Activated T-cell treated with anti-CD3 and anti-CD28 coated beads for 24 hours (primary cell): ENCODE measurements around the gene CD44.
"Not testable (repeated sequence)": the region's sequence is repeated elsewhere in the genome, so short reads cannot be mapped to it uniquely, and the experiment has no call there.

ENCODE experiments used
- DNase-seq: peaks from one replicate; pipeline ENCODE4 v3.0.0-alpha.2; 2020; ENCODE audit warnings: low read depth

CD44 gene

DNA sequence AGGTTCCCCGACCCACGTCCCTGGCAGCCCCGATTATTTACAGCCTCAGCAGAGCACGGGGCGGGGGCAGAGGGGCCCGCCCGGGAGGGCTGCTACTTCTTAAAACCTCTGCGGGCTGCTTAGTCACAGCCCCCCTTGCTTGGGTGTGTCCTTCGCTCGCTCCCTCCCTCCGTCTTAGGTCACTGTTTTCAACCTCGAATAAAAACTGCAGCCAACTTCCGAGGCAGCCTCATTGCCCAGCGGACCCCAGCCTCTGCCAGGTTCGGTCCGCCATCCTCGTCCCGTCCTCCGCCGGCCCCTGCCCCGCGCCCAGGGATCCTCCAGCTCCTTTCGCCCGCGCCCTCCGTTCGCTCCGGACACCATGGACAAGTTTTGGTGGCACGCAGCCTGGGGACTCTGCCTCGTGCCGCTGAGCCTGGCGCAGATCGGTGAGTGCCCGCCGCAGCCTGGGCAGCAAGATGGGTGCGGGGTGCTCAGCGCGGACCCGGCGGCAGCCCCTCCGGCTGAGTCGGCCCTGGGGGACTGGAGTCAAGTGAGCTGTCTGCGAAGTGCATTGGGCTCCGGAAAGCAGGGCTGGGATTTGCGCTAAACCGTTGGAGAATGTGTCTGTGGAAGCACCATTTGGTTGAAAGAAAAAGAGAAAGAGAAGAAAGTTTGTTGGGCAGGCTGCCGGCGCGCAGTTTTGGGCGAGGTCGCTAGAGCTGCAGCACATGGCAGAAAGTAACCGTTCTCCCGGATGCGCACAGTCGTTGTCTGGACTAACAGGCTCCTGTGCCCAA, at the start of gene CD44:
TSS of gene CD44 (plus strand) at position 229 of the 779 bp plus-strand sequence. CDS start at position 362, 133 bp downstream.
- DNase-seq, result peak; percentile 72

DNA sequence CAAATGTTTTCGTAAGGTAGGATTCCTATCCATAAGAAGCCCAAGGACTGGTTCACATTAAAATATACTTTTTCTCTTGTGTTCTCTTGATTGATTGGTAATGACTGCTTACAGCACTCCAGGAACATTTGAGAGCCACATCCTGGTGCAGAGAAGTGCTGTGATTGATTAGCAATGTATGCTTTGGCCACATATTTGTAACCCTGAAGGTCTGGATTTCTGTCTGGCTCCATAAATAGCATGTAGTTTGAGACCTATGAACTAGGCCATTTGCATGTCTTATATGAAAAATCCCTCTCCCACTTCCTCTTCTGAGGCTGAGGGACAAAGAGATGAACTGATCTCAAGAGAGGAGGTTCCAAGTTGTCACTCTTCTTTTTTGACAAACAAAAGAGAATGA, 49.3 kb upstream of the CD44 start:
- no peak for DNase-seq

DNA sequence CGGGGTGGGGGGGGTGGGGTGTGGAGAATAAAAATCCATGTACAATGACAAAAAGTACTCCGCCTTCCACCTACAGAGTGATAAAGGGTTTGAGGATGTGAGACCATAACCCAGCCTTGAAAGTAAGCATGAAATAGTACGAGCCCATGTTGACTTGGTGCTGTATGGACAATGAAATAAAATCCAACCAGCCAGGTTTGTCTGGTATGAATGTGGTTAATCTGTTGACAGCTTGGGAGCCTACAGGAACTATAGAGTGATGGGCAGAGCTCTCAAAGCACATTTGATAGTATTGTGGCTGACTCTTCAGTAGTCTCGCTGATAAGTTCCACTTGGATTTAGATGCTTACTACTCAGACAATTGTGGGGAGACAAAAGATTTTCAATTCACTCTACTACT, 48.8 kb upstream of the CD44 start:
- no peak for DNase-seq

DNA sequence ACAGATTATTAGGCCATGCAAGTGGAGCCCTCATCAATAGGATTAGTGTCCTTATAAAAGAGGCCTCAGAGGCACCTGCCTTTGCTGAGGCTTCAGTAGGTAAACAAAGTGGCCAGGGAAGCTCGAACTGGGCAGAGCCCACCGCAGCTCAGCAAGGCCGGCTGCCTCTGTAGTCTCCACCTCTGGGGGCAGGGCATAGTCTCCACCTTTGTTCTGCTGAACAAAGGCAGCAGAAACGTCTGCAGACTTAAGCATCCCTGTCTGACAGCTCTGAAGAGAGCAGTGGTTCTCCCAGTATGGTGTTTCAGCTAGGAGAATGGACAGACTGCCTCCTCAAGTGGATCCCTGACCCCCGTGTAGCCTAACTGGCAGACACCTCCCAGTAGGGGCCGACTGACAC, 48.0 kb upstream of the CD44 start:
- DNase-seq, result not testable (repeated sequence)

DNA sequence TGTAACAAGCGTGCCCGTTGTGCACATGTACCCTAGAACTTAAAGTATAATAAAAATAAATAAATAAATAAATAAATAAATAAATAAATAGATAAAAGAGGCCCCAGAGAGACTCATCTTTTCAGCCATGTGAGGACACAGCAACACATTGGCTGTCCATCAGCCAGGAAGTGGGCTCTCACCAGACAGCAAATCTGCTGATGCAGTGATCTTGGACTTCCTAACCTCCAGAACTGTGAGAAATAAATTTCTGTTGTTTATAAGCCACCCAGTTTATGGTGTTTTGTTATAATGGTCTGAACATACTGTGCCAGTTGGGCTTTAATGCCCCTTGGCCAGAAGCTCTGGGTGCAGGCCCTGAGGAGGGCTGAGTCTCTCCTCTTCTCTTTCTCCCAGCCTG, 42.2 kb upstream of the CD44 start:
- no peak for DNase-seq

DNA sequence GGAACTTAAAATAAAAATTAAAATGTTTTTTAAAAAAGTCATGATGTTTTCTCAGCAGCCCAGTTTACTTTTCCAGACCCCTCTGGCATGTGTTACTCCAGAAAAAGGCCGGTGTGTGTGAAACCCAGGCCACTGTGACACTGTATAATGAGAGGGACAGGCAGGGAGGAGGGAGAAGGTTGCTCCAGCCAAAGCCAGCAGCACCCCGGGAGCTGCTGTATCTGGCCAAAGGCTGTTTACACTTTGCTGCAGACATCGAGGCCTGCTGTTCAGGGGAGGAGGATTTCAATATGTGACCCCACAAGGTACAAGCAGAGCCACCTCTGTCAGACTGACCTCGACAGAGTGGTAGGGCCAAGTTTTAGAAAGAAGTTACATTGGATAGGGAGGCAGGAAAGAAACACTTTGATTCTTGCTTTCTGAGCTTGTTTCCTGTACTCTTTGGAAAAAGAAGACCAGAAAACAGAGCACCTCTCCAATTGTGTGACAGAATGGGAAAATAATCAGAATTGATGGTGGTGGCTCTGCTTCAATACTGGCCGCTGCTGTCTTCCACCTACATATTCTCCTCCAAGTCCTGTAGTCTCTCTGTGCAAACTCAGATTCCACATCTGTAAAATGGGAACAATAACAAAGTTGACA, 41.0 kb upstream of the CD44 start:
- DNase-seq, result no peak

DNA sequence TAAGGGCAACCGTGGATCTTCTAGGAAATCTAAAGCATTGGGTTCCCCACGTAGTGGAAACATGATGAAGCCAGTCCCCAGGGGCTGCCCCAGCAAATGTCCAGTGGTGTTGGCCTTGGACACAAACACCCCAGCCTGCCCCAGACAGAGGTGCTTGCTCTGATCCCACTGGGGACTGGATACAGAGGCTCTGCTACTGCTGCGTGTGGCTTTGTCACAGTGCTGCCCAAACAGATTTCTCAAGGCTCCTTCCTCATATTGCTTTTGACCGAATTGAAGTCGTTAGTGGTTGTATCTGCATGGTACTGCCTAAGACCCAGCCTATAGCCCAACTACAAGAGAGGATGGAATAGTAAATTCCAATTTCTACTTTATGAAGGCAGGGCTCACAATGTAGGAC, 40.1 kb upstream of the CD44 start:
- DNase-seq, result no peak

DNA sequence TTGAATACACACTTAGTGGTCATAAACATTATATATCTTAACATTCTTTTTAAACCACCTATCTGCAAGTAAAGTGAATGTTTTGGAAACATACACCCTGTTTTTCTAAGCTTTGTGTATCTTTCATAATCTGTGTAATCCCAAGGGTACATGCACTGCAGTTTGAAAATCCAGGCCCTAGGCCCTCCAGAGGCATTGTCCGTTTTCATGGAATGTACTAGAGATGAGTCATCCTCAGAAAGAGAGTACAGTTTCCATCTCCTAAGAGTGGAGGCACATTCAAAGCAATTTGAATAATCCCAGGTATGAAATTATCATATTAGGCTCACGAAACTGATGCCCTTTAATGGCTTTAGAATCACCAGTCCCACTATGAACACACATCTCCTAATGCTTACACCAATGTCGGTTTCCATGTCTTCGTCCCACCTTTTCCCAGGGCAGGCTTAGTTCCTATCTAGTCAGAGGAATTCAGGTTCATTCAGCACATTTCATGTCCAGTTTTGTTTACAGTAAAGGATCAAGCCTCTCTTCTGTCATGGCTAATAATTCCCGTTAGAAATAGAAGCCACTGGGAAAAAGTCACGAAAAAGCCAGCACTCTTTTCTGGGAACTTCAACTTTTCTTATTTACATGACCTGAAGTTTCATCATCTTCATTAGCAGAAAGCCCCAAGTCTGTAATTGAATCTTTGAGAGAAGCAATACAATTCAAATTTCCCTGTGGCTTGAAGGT, 39.5 kb upstream of the CD44 start:
- no peak for DNase-seq

DNA sequence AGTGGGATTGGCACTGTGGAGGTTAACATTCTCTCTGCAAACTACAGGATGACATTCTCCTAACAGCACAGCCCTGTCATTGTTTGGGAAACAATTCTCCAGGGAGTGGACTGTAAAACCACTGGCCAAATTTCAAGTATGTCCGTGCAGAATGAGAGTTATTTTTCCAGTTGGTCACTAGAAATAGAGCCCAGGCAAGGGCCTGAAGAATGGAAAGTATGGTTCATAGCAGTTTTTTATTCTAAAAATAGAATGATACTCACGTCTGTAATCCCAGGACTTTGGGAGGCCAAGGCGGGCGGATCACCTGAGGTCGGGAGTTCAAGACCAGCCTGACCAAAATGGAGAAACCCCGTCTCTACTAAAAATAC, 39.0 kb upstream of the CD44 start:
- DNase-seq, result no peak

DNA sequence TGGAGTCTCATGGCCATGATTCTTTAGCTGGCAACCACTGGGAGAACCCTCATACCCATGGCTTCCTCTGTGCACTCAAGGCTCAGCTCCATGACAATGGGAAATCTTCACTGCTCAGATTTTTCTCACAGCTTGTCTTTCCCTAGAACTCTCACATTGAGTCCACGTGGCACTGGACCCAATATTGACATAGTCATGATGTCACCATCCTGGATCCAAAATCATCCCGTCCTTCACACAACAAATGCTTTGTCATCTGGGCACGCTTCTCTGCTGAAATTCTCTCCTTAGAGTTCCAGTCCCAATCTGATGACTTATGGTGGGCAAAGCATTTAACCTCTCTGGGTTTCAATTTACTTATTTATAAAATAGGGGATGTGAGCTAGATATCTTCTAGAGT, 37.7 kb upstream of the CD44 start:
- no peak for DNase-seq

DNA sequence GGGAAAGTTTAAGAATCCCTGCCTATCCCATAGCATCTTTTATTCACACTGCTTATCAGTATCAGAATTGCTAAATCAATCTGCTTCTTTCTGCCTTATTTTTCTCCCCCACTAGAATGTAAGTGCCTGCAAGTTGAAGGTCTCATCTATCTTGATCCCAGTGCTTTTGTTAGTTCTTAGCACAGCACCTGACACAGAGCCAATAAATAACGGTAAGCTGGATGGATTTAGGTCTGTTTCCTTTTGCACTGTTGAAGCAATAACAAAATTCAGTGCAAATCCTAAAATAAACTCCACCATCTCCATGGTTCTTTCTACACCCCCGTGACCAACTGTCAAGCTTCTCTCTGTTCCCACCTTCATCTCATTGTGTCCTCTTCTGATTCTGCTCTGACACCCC, 36.7 kb upstream of the CD44 start:
- DNase-seq, result no peak

DNA sequence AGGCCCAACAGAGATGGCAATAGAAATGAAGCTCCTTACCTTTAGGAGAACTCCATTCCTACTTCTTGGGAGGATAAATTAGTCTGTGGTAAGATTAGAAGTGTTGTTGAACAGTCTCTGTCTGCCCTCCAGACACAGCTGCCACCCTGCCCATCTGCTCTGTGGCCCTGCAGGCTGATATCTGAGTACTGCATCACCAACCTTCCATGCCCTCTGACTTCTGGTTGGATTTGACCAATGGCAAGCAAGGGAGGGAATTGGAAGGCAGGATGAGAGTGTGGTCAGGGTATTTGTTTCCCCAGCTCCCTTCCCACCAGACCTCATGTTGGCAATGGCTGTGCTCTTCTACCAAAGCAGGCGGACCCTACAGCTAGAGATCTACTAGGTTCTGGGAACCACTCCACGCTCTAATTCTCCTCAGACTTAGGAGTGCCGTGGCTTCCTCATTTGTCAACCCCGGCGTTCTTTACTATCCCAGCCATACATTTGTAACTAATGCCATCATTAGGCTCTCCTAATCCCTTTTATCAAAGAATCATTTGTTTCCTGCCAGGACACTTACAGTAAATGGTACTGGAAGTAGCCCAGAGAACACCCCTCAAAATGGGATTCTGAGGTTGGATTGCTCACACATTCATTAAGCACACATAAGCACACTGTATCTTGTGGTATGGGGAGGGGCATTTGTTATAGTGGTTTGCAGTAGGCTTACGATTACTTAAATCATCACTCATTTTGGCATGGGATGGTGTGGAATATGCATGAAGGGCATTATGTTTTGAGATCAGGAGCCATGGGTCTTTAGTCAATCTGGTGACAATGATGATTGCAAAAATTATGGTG, 35.4 kb upstream of the CD44 start:
- DNase-seq, result no peak

DNA sequence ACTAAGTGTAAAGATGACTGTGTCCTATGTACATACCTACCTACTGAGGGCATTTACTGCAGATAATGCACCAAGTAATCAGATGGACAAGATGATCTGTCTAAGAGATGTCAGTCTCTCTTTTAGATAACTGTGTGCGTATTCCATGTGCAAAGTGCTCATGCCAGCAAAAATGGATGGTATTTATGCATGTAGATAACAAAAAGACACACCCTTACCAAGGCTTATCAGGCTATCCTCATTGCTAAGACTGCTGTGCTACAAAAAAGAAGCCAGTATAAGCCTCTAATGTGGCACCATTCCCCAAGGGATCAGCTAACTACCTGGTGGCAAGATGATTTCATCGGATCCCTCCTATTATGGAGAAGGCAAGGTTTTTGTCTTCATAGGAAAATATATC, 34.3 kb upstream of the CD44 start:
- DNase-seq, result no peak

DNA sequence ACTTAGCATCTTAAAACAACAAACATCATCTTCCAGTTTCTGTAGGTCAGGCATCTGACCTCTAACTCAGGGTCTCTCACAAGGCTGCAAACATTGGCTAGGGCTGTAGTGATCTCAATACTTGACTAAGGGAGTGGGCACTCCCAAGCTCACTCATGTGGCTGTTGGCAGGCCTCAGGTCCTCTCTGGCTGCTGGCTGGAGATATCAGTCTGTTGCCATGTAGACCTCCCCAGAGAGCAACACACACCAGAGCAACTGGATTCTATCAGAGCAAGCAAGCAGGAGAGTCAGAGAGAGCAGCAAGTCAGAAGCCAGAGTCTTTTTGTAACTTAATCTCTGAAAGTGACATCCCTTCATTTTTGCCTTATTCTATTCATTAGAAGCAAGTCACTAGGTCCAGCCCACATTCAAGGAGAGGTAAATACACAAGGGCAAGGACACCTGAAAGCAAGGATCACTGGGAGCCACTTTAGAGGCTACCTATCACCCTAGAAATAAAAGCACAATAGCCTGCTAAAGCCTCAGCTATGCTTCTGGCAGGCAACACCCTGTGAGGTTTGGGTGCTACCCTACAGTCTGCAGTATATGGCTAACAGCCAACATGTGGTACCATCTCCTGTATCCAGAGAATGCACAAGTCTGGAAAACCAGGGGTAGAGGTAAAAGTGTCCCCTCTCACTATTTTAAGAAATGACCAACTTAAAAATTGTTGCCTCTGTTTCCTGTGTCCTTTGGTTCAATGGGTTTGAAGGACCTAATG, 33.5 kb upstream of the CD44 start:
- no peak for DNase-seq

DNA sequence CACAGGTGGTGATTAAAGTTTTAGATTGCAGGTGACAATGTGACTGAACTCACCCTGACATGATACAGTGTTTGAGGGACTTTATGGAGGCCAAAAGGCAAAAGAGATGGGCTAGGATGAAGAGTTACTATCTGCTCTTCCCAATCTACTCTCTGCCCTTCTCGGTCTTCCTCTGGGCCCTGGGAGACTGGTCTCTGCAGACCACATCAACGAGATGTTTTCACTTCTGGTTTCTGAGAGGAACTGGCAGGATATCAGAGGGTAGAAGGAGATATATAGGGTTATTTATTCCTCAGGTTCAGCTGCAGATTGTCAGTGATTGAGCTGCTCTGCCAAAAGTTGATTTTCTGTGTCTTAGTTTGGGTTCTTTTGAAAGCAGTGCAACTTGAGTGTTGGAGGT, 32.4 kb upstream of the CD44 start:
- no peak for DNase-seq

DNA sequence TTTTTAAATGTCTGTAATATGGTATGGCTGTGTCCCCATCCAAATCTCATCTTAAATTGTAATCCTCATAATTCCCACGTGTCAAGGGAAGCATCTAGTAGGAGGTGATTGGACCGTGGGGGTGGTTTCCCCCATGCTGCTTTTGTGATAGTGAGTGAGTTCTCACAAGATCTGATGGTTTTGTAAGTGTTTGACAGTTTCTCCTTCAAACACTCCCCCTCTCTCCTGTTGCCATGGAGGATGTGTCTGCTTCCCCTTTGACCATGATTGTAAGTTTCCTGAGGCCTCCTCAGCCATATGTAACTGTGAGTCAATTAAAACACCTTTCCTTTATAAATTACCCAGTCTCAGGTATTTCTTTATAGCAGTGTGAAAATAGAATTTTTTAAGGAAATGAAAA, 31.1 kb upstream of the CD44 start:
- DNase-seq, result no peak

DNA sequence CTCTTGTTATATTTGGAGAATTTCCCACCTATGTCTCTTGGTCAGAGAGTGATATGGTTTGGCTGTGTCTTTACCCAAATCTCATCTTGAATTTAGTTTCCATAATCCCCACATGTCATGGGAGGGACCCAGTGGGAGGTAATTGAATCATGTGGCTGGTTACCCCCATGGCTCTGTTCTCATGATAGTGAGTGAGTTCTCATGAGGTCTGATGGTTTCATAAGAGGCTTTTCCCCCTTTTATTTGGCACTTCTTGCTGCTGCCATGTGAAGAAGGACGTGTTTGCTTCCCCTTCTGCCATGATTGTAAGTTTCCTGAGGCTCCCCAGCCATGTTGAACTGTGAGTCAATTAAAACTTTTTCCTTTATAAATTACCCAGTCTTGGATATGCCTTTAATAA, 30.6 kb upstream of the CD44 start:
- not testable (repeated sequence) for DNase-seq

DNA sequence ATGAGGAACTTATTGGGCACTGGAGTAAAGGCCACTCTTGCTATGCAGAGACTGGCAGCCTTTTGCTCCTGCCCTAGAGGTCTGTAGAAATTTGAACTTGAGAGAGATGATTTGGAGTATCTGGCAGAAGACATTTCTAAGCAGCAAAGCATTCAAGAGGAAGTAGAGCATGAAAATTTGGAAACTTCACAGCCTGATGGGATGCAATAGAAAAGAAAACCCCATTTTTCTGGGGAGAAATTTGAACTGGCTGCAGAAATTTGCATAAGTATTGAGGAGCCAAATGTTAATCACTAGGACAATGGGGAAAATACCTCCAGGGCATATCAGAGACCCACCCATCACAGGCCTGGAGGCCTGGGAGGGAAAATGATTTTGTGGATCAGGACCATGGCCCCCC, 29.9 kb upstream of the CD44 start:
- no peak for DNase-seq

DNA sequence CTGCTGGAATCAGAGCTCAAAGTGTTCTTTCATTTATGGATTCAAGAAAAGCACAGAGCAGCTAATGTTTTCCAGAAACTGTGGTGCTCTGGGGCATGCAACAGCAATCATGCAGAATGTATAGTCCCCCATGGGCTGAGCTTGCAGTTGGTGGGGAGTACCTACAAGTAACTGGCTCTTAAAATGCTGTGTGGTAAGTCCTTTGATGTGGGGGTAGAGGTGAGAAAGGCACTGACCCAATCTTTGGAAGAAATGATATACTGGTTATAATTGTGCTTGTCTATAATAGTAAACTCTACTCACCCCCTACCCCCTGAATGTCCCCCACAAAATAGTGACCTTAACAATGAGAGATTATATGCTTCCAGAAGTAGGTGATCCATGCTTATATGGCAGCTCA, 29.1 kb upstream of the CD44 start:
- no peak for DNase-seq

DNA sequence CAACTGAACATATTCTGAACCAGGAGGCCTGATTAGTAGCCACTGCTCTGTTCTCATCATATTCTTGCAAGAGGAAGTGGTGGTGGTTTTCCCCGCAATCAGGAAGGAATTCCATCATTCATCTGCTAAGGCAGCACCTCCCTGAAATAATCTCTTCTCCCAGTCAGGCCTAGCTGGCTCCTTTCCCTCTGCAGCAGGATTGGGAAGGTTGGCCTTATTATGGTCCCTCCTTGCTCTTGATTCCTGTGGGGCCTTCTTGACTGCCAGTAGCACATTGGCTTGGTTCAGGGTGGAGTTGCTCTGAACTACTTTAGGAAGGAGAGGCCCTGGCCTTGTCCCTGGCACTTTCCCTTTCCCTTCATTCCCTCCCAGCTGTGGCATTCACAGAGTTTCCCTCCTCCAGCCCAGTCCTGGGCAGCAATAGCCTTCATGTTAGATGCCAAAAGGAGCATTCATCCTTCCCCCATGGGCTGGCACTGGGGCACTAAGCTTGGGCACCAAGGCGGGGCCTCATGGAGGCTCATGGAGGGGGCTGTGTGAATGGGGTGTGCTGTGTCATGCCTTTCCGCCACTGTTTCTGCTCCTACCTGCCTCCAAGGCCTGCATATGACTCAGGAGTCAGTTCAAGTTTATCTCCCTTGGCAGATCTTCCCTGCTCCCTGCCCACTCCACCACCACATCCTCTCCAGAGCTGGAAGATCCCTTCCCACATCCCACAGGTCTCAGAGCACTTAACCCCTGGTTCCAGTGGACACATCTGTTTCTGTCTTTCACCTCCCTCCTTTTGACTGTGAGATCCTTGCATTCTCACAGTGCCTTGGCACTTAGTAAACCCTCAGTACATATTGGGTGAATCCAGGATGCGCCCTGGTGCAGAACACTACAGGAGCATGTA, 27.6 kb upstream of the CD44 start:
- no peak for DNase-seq
